Measurements from ENCODE around the gene TMPRSS12.

DNA sequence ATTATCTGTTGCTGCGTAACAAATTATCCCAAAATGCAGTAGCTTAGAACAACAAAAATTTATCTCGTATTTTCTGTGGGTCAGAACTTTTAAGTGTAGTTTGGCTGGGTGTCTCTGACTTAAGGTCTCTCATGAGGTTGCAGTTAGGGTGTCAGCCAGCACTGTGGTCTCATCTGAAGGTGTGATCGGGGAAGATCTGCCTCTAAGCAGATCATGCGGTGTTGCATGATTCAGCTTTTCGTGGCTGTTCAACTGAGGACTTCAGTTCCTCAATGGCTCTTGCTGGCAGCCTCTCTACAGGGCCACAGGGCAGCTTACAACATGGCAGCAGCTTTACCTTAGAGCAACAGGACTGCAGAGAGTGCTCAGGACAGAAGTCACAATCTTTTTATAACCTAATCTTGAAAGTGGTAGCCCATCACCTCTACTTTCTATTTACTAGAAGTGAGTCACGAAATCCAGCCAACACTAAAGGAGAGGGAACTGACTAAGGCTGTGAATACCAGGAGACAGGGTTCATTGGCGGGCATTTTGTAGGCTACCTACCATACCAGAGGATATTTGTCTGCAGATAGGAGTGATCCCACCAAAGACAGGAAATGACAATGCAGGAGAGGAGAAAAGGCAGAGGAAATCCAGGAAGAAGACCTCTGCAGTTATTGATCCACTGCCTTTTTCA is 1.8 kb upstream of the TMPRSS12 start:
- TF ChIP-seq, protein P1, sequence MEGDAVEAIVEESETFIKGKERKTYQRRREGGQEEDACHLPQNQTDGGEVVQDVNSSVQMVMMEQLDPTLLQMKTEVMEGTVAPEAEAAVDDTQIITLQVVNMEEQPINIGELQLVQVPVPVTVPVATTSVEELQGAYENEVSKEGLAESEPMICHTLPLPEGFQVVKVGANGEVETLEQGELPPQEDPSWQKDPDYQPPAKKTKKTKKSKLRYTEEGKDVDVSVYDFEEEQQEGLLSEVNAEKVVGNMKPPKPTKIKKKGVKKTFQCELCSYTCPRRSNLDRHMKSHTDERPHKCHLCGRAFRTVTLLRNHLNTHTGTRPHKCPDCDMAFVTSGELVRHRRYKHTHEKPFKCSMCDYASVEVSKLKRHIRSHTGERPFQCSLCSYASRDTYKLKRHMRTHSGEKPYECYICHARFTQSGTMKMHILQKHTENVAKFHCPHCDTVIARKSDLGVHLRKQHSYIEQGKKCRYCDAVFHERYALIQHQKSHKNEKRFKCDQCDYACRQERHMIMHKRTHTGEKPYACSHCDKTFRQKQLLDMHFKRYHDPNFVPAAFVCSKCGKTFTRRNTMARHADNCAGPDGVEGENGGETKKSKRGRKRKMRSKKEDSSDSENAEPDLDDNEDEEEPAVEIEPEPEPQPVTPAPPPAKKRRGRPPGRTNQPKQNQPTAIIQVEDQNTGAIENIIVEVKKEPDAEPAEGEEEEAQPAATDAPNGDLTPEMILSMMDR (IDR thresholded peaks at IDR 0.05; ENCODE audit: low read length) = no peak
- no peak for TF ChIP-seq EZH2 (IDR thresholded peaks at IDR 0.05; ENCODE audit: borderline replicate concordance, low read length)

Data from OCI-LY1 (cell line).